ENCODE measurements around the gene RPS4Y1. TPM values are rescaled to one million over a fixed set of nuclear protein-coding genes. Genes with fewer than 3 reads are reported as not detected.
A peak's percentile ranks its signal among the peaks of the same experiment; 100 is the strongest.
"Not testable (repeated sequence)": the region's sequence is repeated elsewhere in the genome, so short reads cannot be mapped to it uniquely, and the experiment has no call there.

RPS4Y1 gene
- polyA plus RNA-seq, 10 donors: 1.5 to 698 (median 579) TPM

GRCh38 chrY:2868035-2868607 is 26.7 kb downstream of the RPS4Y1 start:
- no peak for DNase-seq

GRCh38 chrY:2872234-2872633 is 30.8 kb downstream of the RPS4Y1 start:
- not testable (repeated sequence) for DNase-seq

- DNase-seq: no peak
These were observed 32.8 kb downstream of the RPS4Y1 start for GRCh38 chrY:2874211-2874610.

- DNase-seq: no peak
These were observed 42.2 kb downstream of the RPS4Y1 start for GRCh38 chrY:2883561-2883960.

GRCh38 chrY:2885880-2886279 is 44.5 kb downstream of the RPS4Y1 start:
- no peak for DNase-seq

- DNase-seq: peak in 1 of 3 donors; percentile 14
These were observed 46.0 kb downstream of the RPS4Y1 start for GRCh38 chrY:2887386-2887785.

- peak in 1 of 3 donors; percentile 9 for DNase-seq
These were observed 46.6 kb downstream of the RPS4Y1 start for GRCh38 chrY:2887955-2888354.

- DNase-seq: no peak
These were observed 52.1 kb downstream of the RPS4Y1 start for GRCh38 chrY:2893471-2893870.

GRCh38 chrY:2896050-2896449 is 54.6 kb downstream of the RPS4Y1 start:
- no peak for DNase-seq

GRCh38 chrY:2907356-2907755 is 66.0 kb downstream of the RPS4Y1 start:
- DNase-seq: no peak

GRCh38 chrY:2913066-2913815 is 71.8 kb downstream of the RPS4Y1 start:
- no peak for DNase-seq

Other genes starting within 250 kb of the RPS4Y1 start
- under 1 TPM in 2 of 10 donors, not detected in 8; 0.16 to 0.25 TPM for gene SRY, start 53.9 kb upstream of the RPS4Y1 start, polyA plus RNA-seq (ENCODE audit: insufficient read length in 10 of 10)
- 10 to 100 TPM in 3 of 10 donors, 1 to 10 TPM in 3, under 1 TPM in 1, not detected in 3; 0.38 to 13.9 (median 9.8) TPM for gene ZFY, start 93.8 kb downstream of the RPS4Y1 start, polyA plus RNA-seq (ENCODE audit: insufficient read length in 10 of 10)

Measured in muscle of back (tissue), 11 donors.